K562 (cell line): ENCODE measurements around the gene TMC5.

ENCODE experiments used
- ATF6 ChIP-seq: sonication (generic); formaldehyde crosslinking; IDR thresholded peaks from 2 replicates; pipeline ENCODE4 v1.4.0; 2020; ENCODE audit warnings: mild to moderate bottlenecking, missing genetic modification reagents
- CREB1 ChIP-seq, 2 experiments: sonication (generic) in 1 of 2; formaldehyde crosslinking in 1 of 2; IDR thresholded peaks; 2 replicates each; pipeline versions ENCODE4 v1.6.1 to v1.8.0; 2012 to 2022; ENCODE audit warnings: inconsistent platforms in 1 of 2, mild to moderate bottlenecking in 1 of 2, missing genetic modification reagents in 1 of 2, moderate library complexity in 1 of 2
- CTBP1 ChIP-seq: fragments of 450-650 bp; IDR thresholded peaks from 2 replicates; pipeline ENCODE4 v1.6.1; 2016; ENCODE audit warnings: borderline replicate concordance
- CTCF ChIP-seq, 3 experiments: IDR thresholded peaks in 2 of 3; conservative IDR thresholded peaks in 1 of 3; 2 replicates each; pipeline ENCODE4 v1.5.1; 2011 to 2012; ENCODE audit warnings: low read length in 3 of 3, mild to moderate bottlenecking in 3 of 3, control low read depth in 2 of 3, improper control_type of control experiment in 1 of 3, inconsistent platforms in 1 of 3, low read depth in 1 of 3, mixed read lengths in 1 of 3, moderate library complexity in 1 of 3; ENCODE audit not compliant: insufficient read depth in 2 of 3
- DNMT1 ChIP-seq: fragments of 450-650 bp; IDR thresholded peaks from 2 replicates; pipeline ENCODE4 v1.6.1; 2016; ENCODE audit warnings: antibody characterized with exemption, mild to moderate bottlenecking
- E2F8 ChIP-seq: fragments of 450-650 bp; IDR thresholded peaks from 2 replicates; pipeline ENCODE4 v1.7.1; 2018; ENCODE audit warnings: mild to moderate bottlenecking, low read depth; ENCODE audit not compliant: partially characterized antibody
- FOXP4 ChIP-seq: sonication (generic); formaldehyde crosslinking; IDR thresholded peaks from 2 replicates; pipeline ENCODE4 v1.8.0; 2022; ENCODE audit warnings: mild to moderate bottlenecking, missing genetic modification reagents, borderline replicate concordance
- MTF1 ChIP-seq: fragments of 250-450 bp; sonication (Bioruptor Pico); IDR thresholded peaks from 2 replicates; pipeline ENCODE4 v1.9.0; 2021; ENCODE audit warnings: moderate library complexity, mild to moderate bottlenecking, inconsistent platforms, borderline replicate concordance
- PTTG1 ChIP-seq: fragments of 450-650 bp; IDR thresholded peaks from 2 replicates; pipeline ENCODE4 v1.6.1; 2016; ENCODE audit warnings: low read depth, mild to moderate bottlenecking, missing genetic modification characterization, missing compliant biosample characterization
- TCF7 ChIP-seq: sonication (generic); IDR thresholded peaks from 2 replicates; pipeline ENCODE4 v1.6.1; 2016; ENCODE audit warnings: antibody characterized with exemption, borderline replicate concordance
- TCF7L2 ChIP-seq: fragments of 150-350 bp; IDR thresholded peaks from 2 replicates; pipeline ENCODE4 v1.6.1; 2016; ENCODE audit warnings: low read depth, mild to moderate bottlenecking, low read length, moderate library complexity
- ZC3H11A ChIP-seq: IDR thresholded peaks from 2 replicates; pipeline ENCODE4 v1.6.1; 2012; ENCODE audit warnings: low read depth, low read length, improper control_type of control experiment
- ZNF707 ChIP-seq: fragments of 250-450 bp; sonication (Bioruptor Pico); conservative IDR thresholded peaks from 2 replicates; pipeline ENCODE4 v1.8.0; 2022; ENCODE audit warnings: inconsistent platforms, mild to moderate bottlenecking, moderate library complexity

DNA sequence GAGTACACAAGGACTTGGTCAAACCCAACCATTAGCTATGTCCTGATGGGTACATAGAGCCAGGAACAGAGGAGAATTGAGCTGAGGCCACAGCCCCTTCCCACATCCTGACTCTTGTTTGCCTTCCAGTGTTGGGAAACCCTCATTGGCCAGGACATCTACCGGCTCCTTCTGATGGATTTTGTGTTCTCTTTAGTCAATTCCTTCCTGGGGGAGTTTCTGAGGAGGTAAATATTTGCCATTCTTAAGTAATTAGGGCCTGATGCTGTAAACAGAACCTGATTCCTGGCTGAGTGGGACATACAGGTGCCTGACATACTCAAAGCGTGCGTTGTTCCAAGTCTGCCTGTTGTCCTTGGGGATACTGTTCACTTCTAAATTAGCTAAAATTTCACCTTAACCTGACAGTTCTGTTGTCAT is 61.6 kb downstream of the TMC5 start:
- no peak for TF ChIP-seq CTCF (IDR thresholded peaks at IDR 0.05 in 2 of 3, conservative IDR thresholded peaks at IDR 0.05 in 1 of 3; ENCODE audit: insufficient read depth in 2 of 3, low read depth in 1 of 3, low read length in 3 of 3)
- TF ChIP-seq PTTG1 (tag) = no peak
- TF ChIP-seq ZC3H11A = no peak
- no peak for TF ChIP-seq TCF7
- TF ChIP-seq MTF1 (CRISPR knock-in tag) = no peak
- TF ChIP-seq DNMT1 = no peak
- TF ChIP-seq TCF7L2 = no peak
- TF ChIP-seq CREB1 (IDR thresholded peaks at IDR 0.05) = no peak
- no peak for TF ChIP-seq CREB1 (CRISPR knock-in tag; IDR thresholded peaks at IDR 0.05)
- TF ChIP-seq FOXP4 (CRISPR knock-in tag) = no peak
- TF ChIP-seq CTBP1 = no peak
- no peak for TF ChIP-seq ATF6 (CRISPR knock-in tag)
- no peak for TF ChIP-seq E2F8
- no peak for TF ChIP-seq ZNF707 (CRISPR knock-in tag)
